H1 (cell line): Measurements from ENCODE around the gene RNF186.

Experiments used
- MAX ChIP-seq: IDR thresholded peaks from 2 replicates; pipeline ENCODE4 v1.6.1; 2012; ENCODE audit warnings: inconsistent platforms
- RBBP5 ChIP-seq: IDR thresholded peaks from 2 replicates; pipeline ENCODE4 v1.7.1; 2012; ENCODE audit warnings: low read depth, mild to moderate bottlenecking, inconsistent platforms, low read length, moderate library complexity, borderline replicate concordance

GRCh38 chr1:19825298-19825697 lies 10.2 kb upstream of the RNF186 start:
- TF ChIP-seq MAX (peak; percentile 22; the same call in 1 of the 2 replicates), RBBP5 (no peak)
